H1 (cell line): ENCODE results near the gene TKFC. TPM values are rescaled to one million over a fixed set of nuclear protein-coding genes. Genes with fewer than 3 reads are reported as not detected.

ENCODE experiments used
- BRCA1 ChIP-seq: IDR thresholded peaks from 2 replicates; pipeline ENCODE4 v1.6.1; 2012; ENCODE audit warnings: low read depth, low read length, improper control_type of control experiment
- CTBP2 ChIP-seq: IDR thresholded peaks from 2 replicates; pipeline ENCODE4 v1.7.0; 2011; ENCODE audit warnings: borderline replicate concordance, mild to moderate bottlenecking, moderate library complexity, mixed read lengths, low read length; ENCODE audit not compliant: insufficient read depth, insufficient read length
- NRF1 ChIP-seq: IDR thresholded peaks from 2 replicates; pipeline ENCODE4 v1.6.1; 2011; ENCODE audit warnings: mild to moderate bottlenecking, low read depth, low read length, improper control_type of control experiment
- polyA plus RNA-seq, 7 experiments: library from polyadenylated mRNA; depleted of rRNA in 3 of 7; stranded (reverse) in 5 of 7; unstranded in 2 of 7; fragments of >200 nt in 5 of 7; fragments of 200-250 nt in 2 of 7; gene quantifications; 1 replicate in 5 of 7; 2 replicates in 1 of 7; 4 replicates in 1 of 7; pipeline versions ENCODE4 v1.2.1 to v1.2.3, GENCODE V29; 2011 to 2013; ENCODE audit warnings: missing spikeins in 2 of 7, mixed read lengths in 2 of 7
- total RNA-seq: library from RNA; stranded (reverse); fragmentation: NEBNext Ultra II Directional; extraction: Animal tissue kit (Norgen Biotek cat#: 25700); gene quantifications from 2 replicates; pipeline ENCODE4 v1.2.1, GENCODE V29; 2021
- TF ChIP-seq, protein P1 (sequence below): IDR thresholded peaks from 2 replicates; pipeline ENCODE4 v1.6.1; 2012; ENCODE audit warnings: inconsistent platforms
- TF ChIP-seq, protein P2 (sequence below), 3 experiments: IDR thresholded peaks; 1 replicate in 2 of 3; 2 replicates in 1 of 3; pipeline versions ENCODE4 v1.5.1 to v1.6.1; 2011; ENCODE audit warnings: low read length in 3 of 3, mild to moderate bottlenecking in 3 of 3, inconsistent platforms in 2 of 3, low read depth in 1 of 3, moderate library complexity in 1 of 3; ENCODE audit not compliant: insufficient read depth in 1 of 3; ENCODE audit errors: control extremely low read depth in 1 of 3
- TF ChIP-seq, protein P3 (sequence below): IDR thresholded peaks from 2 replicates; pipeline ENCODE4 v1.6.1; 2011; ENCODE audit warnings: low read depth, mild to moderate bottlenecking, low read length; ENCODE audit not compliant: insufficient read depth

Gene TKFC
- total and polyA plus RNA-seq, 2 of the 8 experiments (the other 6 are each of a cell fraction or from before 2014, with no cell fraction given): 53.5 to 55.0 TPM

DNA sequence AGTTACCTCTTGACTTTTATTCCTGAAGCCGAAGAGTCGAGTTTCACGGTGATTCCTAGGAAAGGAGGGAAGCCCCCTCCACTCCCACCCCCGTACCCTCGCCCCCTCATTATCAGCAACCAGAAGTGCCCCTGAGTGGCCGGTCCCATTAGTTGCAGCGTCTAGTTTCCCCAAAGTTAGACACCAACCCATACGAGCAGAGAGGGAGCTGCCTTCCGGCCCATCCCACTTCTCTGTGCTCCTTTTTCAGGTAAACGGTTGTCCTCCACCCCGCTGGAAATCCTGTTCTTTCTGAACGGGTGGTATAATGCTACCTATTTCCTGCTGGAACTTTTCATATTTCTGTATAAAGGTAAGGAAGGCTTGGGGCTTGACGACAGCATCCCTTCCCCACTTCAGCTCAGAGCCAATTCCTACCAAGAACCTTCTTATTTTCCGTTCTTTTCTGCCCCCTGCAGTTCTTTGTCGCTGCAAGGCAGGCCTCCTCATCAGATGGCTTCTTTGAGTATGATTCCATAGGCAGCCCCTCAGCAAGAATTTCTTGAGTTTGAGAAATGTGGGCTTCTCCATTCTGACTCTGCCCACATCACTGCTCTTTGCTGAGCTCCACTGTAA, 60.1 kb downstream of the TKFC start (continued):
- TF ChIP-seq, protein P1, sequence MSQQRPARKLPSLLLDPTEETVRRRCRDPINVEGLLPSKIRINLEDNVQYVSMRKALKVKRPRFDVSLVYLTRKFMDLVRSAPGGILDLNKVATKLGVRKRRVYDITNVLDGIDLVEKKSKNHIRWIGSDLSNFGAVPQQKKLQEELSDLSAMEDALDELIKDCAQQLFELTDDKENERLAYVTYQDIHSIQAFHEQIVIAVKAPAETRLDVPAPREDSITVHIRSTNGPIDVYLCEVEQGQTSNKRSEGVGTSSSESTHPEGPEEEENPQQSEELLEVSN: no peak
- TF ChIP-seq BRCA1 (no peak), NRF1 (no peak), CTBP2 (no peak)
- TF ChIP-seq, protein P2, sequence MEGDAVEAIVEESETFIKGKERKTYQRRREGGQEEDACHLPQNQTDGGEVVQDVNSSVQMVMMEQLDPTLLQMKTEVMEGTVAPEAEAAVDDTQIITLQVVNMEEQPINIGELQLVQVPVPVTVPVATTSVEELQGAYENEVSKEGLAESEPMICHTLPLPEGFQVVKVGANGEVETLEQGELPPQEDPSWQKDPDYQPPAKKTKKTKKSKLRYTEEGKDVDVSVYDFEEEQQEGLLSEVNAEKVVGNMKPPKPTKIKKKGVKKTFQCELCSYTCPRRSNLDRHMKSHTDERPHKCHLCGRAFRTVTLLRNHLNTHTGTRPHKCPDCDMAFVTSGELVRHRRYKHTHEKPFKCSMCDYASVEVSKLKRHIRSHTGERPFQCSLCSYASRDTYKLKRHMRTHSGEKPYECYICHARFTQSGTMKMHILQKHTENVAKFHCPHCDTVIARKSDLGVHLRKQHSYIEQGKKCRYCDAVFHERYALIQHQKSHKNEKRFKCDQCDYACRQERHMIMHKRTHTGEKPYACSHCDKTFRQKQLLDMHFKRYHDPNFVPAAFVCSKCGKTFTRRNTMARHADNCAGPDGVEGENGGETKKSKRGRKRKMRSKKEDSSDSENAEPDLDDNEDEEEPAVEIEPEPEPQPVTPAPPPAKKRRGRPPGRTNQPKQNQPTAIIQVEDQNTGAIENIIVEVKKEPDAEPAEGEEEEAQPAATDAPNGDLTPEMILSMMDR (IDR thresholded peaks at IDR 0.05; ENCODE audit: control extremely low read depth in 1 of 3, insufficient read depth in 1 of 3, low read depth in 1 of 3, low read length in 3 of 3): peak in 1 of 3 experiments; percentile 12; a peak in 1 of 4 replicates
- TF ChIP-seq, protein P3, sequence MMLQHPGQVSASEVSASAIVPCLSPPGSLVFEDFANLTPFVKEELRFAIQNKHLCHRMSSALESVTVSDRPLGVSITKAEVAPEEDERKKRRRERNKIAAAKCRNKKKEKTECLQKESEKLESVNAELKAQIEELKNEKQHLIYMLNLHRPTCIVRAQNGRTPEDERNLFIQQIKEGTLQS: no peak

Other genes starting within 250 kb of the TKFC start
- not detected in 2 replicates for gene CD5, start 230.7 kb upstream of the TKFC start, total RNA-seq
- not detected in 2 replicates for gene CD5, start 230.7 kb upstream of the TKFC start, polyA plus RNA-seq (2011; rRNA removed)
- 18.0 and 21.0 TPM in 2 replicates for gene VPS37C, start 171.8 kb upstream of the TKFC start, total RNA-seq
- gene VPS37C, start 171.8 kb upstream of the TKFC start, polyA plus RNA-seq (2011; rRNA removed): 12.9 and 15.4 TPM in 2 replicates
- gene PGA3, start 129.7 kb upstream of the TKFC start, total RNA-seq: not detected in 2 replicates
- gene PGA3, start 129.7 kb upstream of the TKFC start, polyA plus RNA-seq (2011; rRNA removed): 0.20 TPM in 1 of 2 replicates, not detected in the other
- gene PGA4, start 110.9 kb upstream of the TKFC start, total RNA-seq: not detected in 2 replicates
- gene PGA4, start 110.9 kb upstream of the TKFC start, polyA plus RNA-seq (2011; rRNA removed): 1.3 and 2.0 TPM in 2 replicates
- 0.67 and 0.84 TPM in 2 replicates for gene PGA5, start 92.1 kb upstream of the TKFC start, total RNA-seq
- 2.0 and 2.5 TPM in 2 replicates for gene PGA5, start 92.1 kb upstream of the TKFC start, polyA plus RNA-seq (2011; rRNA removed)
- gene VWCE, start 37.9 kb upstream of the TKFC start, total RNA-seq: 12.3 and 14.5 TPM in 2 replicates
- gene VWCE, start 37.9 kb upstream of the TKFC start, polyA plus RNA-seq (2011; rRNA removed): 9.5 and 16.8 TPM in 2 replicates
- 275 and 283 TPM in 2 replicates for gene DDB1, start 123 bp upstream of the TKFC start, total RNA-seq
- 239 and 306 TPM in 2 replicates for gene DDB1, start 123 bp upstream of the TKFC start, polyA plus RNA-seq (2011; rRNA removed)
- 29.6 and 32.5 TPM in 2 replicates for gene CYB561A3, start 28.7 kb downstream of the TKFC start, total RNA-seq
- 41.2 and 58.0 TPM in 2 replicates for gene CYB561A3, start 28.7 kb downstream of the TKFC start, polyA plus RNA-seq (2011; rRNA removed)
- gene TMEM138, start 29.1 kb downstream of the TKFC start, total RNA-seq: 32.9 and 35.3 TPM in 2 replicates
- 48.6 and 59.0 TPM in 2 replicates for gene TMEM138, start 29.1 kb downstream of the TKFC start, polyA plus RNA-seq (2011; rRNA removed)
- 20.7 and 24.3 TPM in 2 replicates for gene TMEM216, start 59.4 kb downstream of the TKFC start, total RNA-seq
- gene TMEM216, start 59.4 kb downstream of the TKFC start, polyA plus RNA-seq (2011; rRNA removed): 71.3 and 103 TPM in 2 replicates
- 95.9 and 96.7 TPM in 2 replicates for gene CPSF7, start 96.7 kb downstream of the TKFC start, total RNA-seq
- gene CPSF7, start 96.7 kb downstream of the TKFC start, polyA plus RNA-seq (2011; rRNA removed): 122 and 192 TPM in 2 replicates
- gene SDHAF2, start 96.9 kb downstream of the TKFC start, total RNA-seq: 41.0 and 44.8 TPM in 2 replicates
- 81.1 and 114 TPM in 2 replicates for gene SDHAF2, start 96.9 kb downstream of the TKFC start, polyA plus RNA-seq (2011; rRNA removed)
- gene LRRC10B, start 175.5 kb downstream of the TKFC start, total RNA-seq: 0.47 and 0.61 TPM in 2 replicates
- 0.71 and 1.1 TPM in 2 replicates for gene LRRC10B, start 175.5 kb downstream of the TKFC start, polyA plus RNA-seq (2011; rRNA removed)
- 10.5 and 10.6 TPM in 2 replicates for gene SYT7, start 247.8 kb downstream of the TKFC start, total RNA-seq
- 9.6 and 14.4 TPM in 2 replicates for gene SYT7, start 247.8 kb downstream of the TKFC start, polyA plus RNA-seq (2011; rRNA removed)